COR-L47 (cell line): ENCODE results near the gene RERG.
A peak's percentile ranks its signal among the peaks of the same experiment; 100 is the strongest.
"Not testable (repeated sequence)": the region's sequence is repeated elsewhere in the genome, so short reads cannot be mapped to it uniquely, and the experiment has no call there.

Experiments
- DNase-seq: peaks from one replicate; lab custom pipeline; 2025; lab: John Stamatoyannopoulos, UW

The RERG gene

GRCh38 chr12:15220915-15221885 is at the start of gene RERG:
RERG (minus strand) TSS chr12:15221417; CDS start chr12:15217489, 3,928 bp downstream.
- DNase-seq, result no peak

- no peak for DNase-seq
Observed at GRCh38 chr12:15270591-15270990, 49.4 kb upstream of the RERG start.

DNA sequence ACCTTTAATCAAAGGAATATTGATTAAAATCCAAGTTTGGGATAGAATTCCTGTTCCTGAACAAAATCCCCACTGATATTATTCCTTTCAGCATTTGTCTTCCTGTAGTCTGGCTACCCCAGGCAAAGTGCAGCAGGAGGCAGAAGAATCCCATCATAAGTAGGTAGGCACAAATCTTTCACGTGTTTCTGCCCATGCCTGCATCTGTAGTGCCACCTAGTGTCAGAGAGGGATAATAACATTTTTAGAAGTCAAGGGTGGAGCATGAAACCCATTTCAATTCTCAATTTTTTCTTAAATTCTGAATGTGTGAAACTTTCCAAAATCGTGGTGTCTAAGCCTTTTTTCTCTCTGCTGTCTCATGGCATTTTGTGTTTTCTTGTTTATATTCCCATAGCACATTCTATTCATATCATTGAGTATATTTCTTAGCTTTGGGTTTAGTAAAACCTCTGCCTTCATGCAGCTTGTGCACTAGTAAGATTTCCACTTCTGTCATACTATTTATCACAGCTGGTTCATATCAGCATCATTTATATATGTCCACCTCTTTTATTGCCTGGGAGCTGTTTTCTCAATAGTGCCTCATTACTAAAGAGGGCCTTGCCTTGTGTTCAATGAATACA is 47.8 kb upstream of the RERG start:
- peak; percentile 39 for DNase-seq

DNA sequence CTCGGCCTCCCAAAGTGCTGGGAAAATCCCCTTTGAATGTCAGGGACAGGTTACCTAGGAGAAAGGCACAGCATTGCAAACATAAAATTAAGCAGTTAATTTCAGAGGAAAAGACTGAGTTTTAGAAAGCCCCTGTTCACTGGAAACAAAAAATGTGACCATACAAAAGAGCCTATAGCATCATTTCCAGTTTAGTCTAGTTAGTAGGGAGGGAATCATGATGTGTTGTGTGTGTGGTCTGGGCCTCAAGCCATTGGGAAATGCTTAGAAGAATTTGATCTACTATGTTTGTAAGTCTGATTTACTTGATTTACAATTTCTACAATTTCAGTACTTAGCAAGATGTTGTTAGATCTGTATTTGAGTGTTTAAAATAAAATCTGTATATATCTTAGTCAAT is 47.1 kb upstream of the RERG start:
- DNase-seq, result no peak

GRCh38 chr12:15265875-15266274 is 44.7 kb upstream of the RERG start:
- DNase-seq, result no peak

GRCh38 chr12:15256761-15257160 is 35.5 kb upstream of the RERG start:
- peak; percentile 28 for DNase-seq

DNA sequence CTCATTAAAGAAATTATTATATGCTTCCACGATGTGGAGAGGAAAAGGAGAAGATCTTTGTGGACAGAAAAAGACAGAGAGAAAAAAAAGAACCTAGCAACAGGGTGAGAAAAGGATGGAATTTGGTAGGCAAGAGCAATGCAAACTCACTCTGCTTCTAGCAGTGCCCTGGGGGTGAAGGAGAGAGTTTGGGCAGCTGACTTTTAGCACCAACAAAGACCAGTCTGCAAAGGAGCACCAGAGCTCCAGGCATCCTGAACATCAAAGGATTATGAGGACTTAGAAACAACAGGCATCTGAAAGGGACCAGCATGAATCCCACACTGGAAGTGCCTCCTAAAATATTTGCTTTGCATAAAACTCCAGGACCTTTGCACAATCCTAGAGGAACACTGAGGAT is 32.8 kb upstream of the RERG start:
- DNase-seq, result no peak

DNA sequence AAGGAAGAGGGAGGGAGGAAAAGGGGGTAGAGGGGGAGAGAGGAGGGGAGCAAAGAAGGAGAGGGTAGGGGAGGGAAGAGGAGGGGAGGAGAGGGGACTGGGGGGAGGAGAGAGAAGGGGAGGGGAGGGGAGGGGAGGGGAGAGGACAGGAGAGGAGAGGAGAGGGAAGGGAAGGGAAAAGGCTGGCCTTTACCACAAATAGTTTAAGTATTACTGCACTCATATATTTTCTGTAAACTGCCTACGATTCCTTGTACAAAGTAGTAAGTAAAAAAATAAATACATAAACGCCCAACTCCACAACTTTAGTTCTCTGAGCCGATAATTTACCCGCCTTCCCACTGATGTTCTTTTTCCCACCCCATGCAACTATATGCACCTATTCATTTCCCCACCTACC is 23.7 kb upstream of the RERG start:
- no peak for DNase-seq

- no peak for DNase-seq
Observed at GRCh38 chr12:15244341-15244740, 23.1 kb upstream of the RERG start.

- DNase-seq, result no peak
Observed at GRCh38 chr12:15243102-15243501, 21.9 kb upstream of the RERG start.

DNA sequence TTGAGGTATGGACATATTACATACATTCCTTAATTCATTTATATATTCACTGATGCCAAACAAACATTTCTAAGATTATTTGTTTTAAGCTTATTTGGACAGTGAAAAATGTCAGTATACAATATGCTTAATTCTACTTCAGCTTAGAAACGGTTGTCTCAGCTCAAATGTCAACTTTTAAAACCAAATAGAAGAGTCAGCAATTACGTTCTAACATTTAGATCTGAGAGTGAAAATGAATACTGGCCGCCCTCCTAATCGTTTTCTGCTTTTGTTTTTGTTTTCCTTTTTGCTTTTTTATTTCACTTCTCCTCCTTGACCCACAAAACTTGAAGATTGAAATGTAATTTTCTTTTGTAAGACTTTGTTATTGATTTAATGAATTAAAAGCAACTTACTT is 19.7 kb upstream of the RERG start:
- no peak for DNase-seq

DNA sequence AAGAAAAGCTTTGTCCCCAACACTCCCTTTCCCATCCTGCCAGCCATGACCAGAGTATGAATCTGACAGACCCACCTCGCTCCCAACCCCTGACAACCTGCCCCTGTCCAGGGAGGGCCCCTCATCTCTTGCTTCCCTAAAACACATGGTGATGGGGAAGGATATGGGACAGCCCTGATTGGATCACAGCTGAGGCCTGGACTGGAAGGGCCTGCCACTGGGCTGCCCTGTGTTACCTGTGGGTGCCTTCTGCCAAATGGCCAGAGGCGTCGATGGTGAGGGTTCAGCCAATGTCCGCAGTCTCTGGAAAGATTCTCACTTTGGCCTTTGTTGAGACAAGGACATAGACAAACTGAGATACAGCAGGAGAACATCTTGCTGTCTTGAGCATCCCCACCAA is 13.3 kb upstream of the RERG start:
- DNase-seq, result no peak

GRCh38 chr12:15234011-15234410 is 12.8 kb upstream of the RERG start:
- DNase-seq, result no peak

DNA sequence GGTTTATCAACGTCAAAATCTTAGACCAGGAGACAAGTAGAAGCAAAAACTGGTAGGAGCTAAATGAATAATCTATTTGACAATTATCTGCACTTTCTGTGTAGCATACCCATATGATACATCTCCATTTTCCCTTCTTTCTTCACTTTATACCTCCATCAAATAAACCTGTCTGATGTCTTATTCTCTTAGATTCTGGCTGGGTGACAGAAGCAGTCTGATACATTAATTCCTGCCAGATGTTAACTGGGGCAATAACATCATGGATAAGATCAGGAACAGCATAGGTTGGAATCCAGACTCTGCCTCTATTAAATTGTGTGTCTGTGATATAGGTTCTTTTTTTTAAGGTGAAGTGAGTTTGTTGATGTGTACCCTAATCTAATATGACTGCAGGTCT is 11.7 kb upstream of the RERG start:
- no peak for DNase-seq

- DNase-seq, result no peak
Observed at GRCh38 chr12:15231493-15231892, 10.3 kb upstream of the RERG start.

- no peak for DNase-seq
Observed at GRCh38 chr12:15230751-15231150, 9.5 kb upstream of the RERG start.

- DNase-seq, result no peak
Observed at GRCh38 chr12:15230137-15230536, 8.9 kb upstream of the RERG start.

- DNase-seq, result no peak
Observed at GRCh38 chr12:15227004-15227679, 5.9 kb upstream of the RERG start.

- not testable (repeated sequence) for DNase-seq
Observed at GRCh38 chr12:15225863-15226218, 4.6 kb upstream of the RERG start.

GRCh38 chr12:15225136-15225862 is 4.1 kb upstream of the RERG start:
- DNase-seq, result no peak

DNA sequence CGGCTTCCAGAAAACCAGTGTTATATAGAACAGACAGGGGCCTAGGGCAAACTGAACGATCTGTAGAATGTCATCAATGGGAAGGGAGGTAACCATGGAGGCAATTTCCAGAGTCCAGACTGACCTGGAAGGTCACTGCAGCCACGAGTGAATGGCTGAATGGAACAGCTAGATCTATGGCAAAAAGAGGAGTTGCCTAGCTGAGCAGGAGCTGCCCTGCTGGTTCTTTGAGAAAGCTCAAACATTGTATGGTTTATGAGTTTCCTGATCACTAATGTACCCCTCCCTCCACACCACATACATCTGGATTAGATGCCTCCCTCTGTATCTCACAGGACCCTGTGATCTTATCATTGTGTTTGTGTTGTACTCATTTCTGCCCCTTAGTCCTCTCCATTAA is 1.0 kb upstream of the RERG start:
- DNase-seq, result no peak

GRCh38 chr12:15220451-15220850 is 766 bp downstream of the RERG start:
- DNase-seq, result no peak
